Lower leg skin (tissue), 3 donors: ENCODE results near the gene SLC16A6.

ENCODE experiments used
- CTCF ChIP-seq, 3 donors: fragments of 450-650 bp; IDR thresholded peaks; one replicate each; pipeline ENCODE4 v1.5.1; 2016; ENCODE audit warnings: antibody characterized with exemption in 3 of 3, mild to moderate bottlenecking in 3 of 3, moderate library complexity in 2 of 3
- POLR2A ChIP-seq, 2 donors: fragments of 450-650 bp; IDR thresholded peaks; one replicate each; pipeline ENCODE4 v1.6.1; 2016 to 2017; ENCODE audit warnings: antibody characterized with exemption in 2 of 2, mild to moderate bottlenecking in 1 of 2, moderate library complexity in 1 of 2

DNA sequence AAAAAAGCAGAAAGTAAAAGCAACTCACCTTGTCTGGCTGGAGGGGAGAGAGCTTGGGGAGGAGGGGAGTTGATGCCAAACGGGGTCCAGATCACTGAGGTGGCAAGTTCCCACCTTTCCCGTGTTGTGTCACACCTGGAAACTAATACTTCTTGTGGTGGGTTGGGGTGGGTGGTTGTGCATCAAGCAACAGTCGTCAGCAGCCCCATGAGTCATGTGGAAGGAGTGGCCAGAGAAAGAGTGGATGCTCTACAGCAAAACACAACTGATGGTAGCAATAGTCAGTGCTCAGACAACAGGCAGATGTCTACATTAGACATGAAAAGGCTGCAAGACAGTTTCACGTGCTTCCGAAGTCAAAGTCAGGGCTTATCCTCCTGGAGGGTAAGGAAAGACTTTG, 35.8 kb upstream of the SLC16A6 start:
- no peak for TF ChIP-seq CTCF (IDR thresholded peaks at IDR 0.05)
- no peak for TF ChIP-seq POLR2A (IDR thresholded peaks at IDR 0.05)
